Adipocyte (in vitro differentiated cells): ENCODE data around the gene PATJ.

ENCODE experiments used
- DNase-seq: peaks from one replicate; pipeline ENCODE4 v3.0.0-alpha.2; 2015; ENCODE audit warnings: low read depth
- H3K27me3 ChIP-seq: replicated peaks from 2 replicates; pipeline ENCODE4 v1.7.0; 2013; ENCODE audit warnings: mild to moderate bottlenecking, low read length, moderate library complexity; ENCODE audit not compliant: control insufficient read depth, insufficient read depth
- H3K36me3 ChIP-seq: 2 replicates; pipeline ENCODE4 v1.7.0; 2013; ENCODE audit warnings: low read length, mild to moderate bottlenecking, moderate library complexity; ENCODE audit not compliant: control insufficient read depth, insufficient read depth, severe bottlenecking
- H3K4me1 ChIP-seq: 2 replicates; pipeline ENCODE4 v1.7.0; 2013; ENCODE audit warnings: mild to moderate bottlenecking, low read length, moderate library complexity; ENCODE audit not compliant: control insufficient read depth, insufficient read depth
- H3K4me3 ChIP-seq: 2 replicates; pipeline ENCODE4 v1.7.0; 2013; ENCODE audit warnings: mild to moderate bottlenecking, low read length, moderate library complexity
- H3K9ac ChIP-seq: 2 replicates; pipeline ENCODE4 v1.7.0; 2013; ENCODE audit warnings: mild to moderate bottlenecking, low read length, moderate library complexity
- H3K9me3 ChIP-seq: 2 replicates; pipeline ENCODE4 v1.7.0; 2013; ENCODE audit warnings: mild to moderate bottlenecking, low read length, moderate library complexity; ENCODE audit not compliant: control insufficient read depth

The PATJ gene

GRCh38 chr1:61997123-61997522 lies 254.8 kb downstream of the PATJ start:
- no peaks in the 10 kb centered on the region for H3K9me3 ChIP-seq
- H3K4me3 ChIP-seq: no peak overlapping the region
- no peak for DNase-seq
- peaks cover 3% of the 10 kb centered on the region for H3K4me1 ChIP-seq
- H3K27me3 ChIP-seq: no peaks in the 10 kb centered on the region
- H3K36me3 ChIP-seq: no peaks in the 10 kb centered on the region
- no peak overlapping the region for H3K9ac ChIP-seq

- DNase-seq: no peak
- H3K4me3 ChIP-seq: no peak overlapping the region
- H3K9ac ChIP-seq: no peak overlapping the region
- no peaks in the 10 kb centered on the region for H3K27me3 ChIP-seq
- H3K9me3 ChIP-seq: no peaks in the 10 kb centered on the region
- no peaks in the 10 kb centered on the region for H3K4me1 ChIP-seq
- no peaks in the 10 kb centered on the region for H3K36me3 ChIP-seq
Observed at GRCh38 chr1:62003777-62004176, 261.5 kb downstream of the PATJ start.

GRCh38 chr1:62006690-62007089 lies 264.4 kb downstream of the PATJ start:
- H3K4me1 ChIP-seq: peaks cover 4% of the 10 kb centered on the region

GRCh38 chr1:62011006-62011405 lies 268.7 kb downstream of the PATJ start:
- Histone ChIP-seq H3K4me1 (peaks cover 7% of the 10 kb centered on the region), H3K27me3 (no peaks in the 10 kb centered on the region), H3K36me3 (no peaks in the 10 kb centered on the region), H3K9ac (no peak overlapping the region), H3K9me3 (no peaks in the 10 kb centered on the region), H3K4me3 (no peak overlapping the region)
- DNase-seq: no peak

More at GRCh38 chr1:62006690-62007089, 264.4 kb downstream of the PATJ start:
- Histone ChIP-seq H3K27me3 (no peaks in the 10 kb centered on the region), H3K9ac (no peak overlapping the region), H3K4me3 (no peak overlapping the region), H3K9me3 (no peaks in the 10 kb centered on the region), H3K36me3 (no peaks in the 10 kb centered on the region)
- no peak for DNase-seq

GRCh38 chr1:62012095-62012494 lies 269.8 kb downstream of the PATJ start:
- Histone ChIP-seq H3K4me3 (no peak overlapping the region), H3K27me3 (no peaks in the 10 kb centered on the region), H3K9me3 (no peaks in the 10 kb centered on the region), H3K9ac (no peak overlapping the region), H3K4me1 (peaks cover 7% of the 10 kb centered on the region), H3K36me3 (no peaks in the 10 kb centered on the region)
- DNase-seq: no peak

- Histone ChIP-seq H3K36me3 (no peaks in the 10 kb centered on the region), H3K9ac (no peak overlapping the region), H3K4me1 (peaks cover 7% of the 10 kb centered on the region), H3K27me3 (no peaks in the 10 kb centered on the region), H3K9me3 (no peaks in the 10 kb centered on the region), H3K4me3 (no peak overlapping the region)
- DNase-seq: no peak
Observed at GRCh38 chr1:62012836-62013235, 270.6 kb downstream of the PATJ start.

- Histone ChIP-seq H3K36me3 (no peaks in the 10 kb centered on the region), H3K4me1 (peaks cover 7% of the 10 kb centered on the region), H3K4me3 (no peak overlapping the region), H3K27me3 (no peaks in the 10 kb centered on the region), H3K9me3 (no peaks in the 10 kb centered on the region), H3K9ac (no peak overlapping the region)
- DNase-seq: no peak
Observed at GRCh38 chr1:62013264-62013663, 271.0 kb downstream of the PATJ start.

- no peaks in the 10 kb centered on the region for H3K27me3 ChIP-seq
- no peaks in the 10 kb centered on the region for H3K4me1 ChIP-seq
- H3K36me3 ChIP-seq: no peaks in the 10 kb centered on the region
- no peaks in the 10 kb centered on the region for H3K9me3 ChIP-seq
- no peak for DNase-seq
- no peak overlapping the region for H3K4me3 ChIP-seq
- H3K9ac ChIP-seq: no peak overlapping the region
Observed at GRCh38 chr1:62022382-62022983, 280.2 kb downstream of the PATJ start.

GRCh38 chr1:62024690-62025089 lies 282.4 kb downstream of the PATJ start:
- no peaks in the 10 kb centered on the region for H3K9me3 ChIP-seq
- DNase-seq: no peak
- H3K36me3 ChIP-seq: no peaks in the 10 kb centered on the region
- H3K4me3 ChIP-seq: no peak overlapping the region
- H3K9ac ChIP-seq: no peak overlapping the region
- no peaks in the 10 kb centered on the region for H3K4me1 ChIP-seq
- no peaks in the 10 kb centered on the region for H3K27me3 ChIP-seq

GRCh38 chr1:62025154-62025553 lies 282.9 kb downstream of the PATJ start:
- Histone ChIP-seq H3K4me3 (no peak overlapping the region), H3K9ac (no peak overlapping the region), H3K36me3 (no peaks in the 10 kb centered on the region), H3K27me3 (no peaks in the 10 kb centered on the region), H3K4me1 (no peaks in the 10 kb centered on the region), H3K9me3 (no peaks in the 10 kb centered on the region)
- DNase-seq: no peak

GRCh38 chr1:62025892-62026291 lies 283.6 kb downstream of the PATJ start:
- DNase-seq: no peak
- H3K9me3 ChIP-seq: no peaks in the 10 kb centered on the region
- H3K27me3 ChIP-seq: no peaks in the 10 kb centered on the region
- H3K9ac ChIP-seq: no peak overlapping the region
- H3K4me3 ChIP-seq: no peak overlapping the region
- no peaks in the 10 kb centered on the region for H3K36me3 ChIP-seq
- no peaks in the 10 kb centered on the region for H3K4me1 ChIP-seq

- no peak for DNase-seq
- Histone ChIP-seq H3K9me3 (no peaks in the 10 kb centered on the region), H3K27me3 (no peaks in the 10 kb centered on the region), H3K9ac (no peak overlapping the region), H3K4me1 (no peaks in the 10 kb centered on the region), H3K4me3 (no peak overlapping the region), H3K36me3 (no peaks in the 10 kb centered on the region)
Observed at GRCh38 chr1:62029704-62030103, 287.4 kb downstream of the PATJ start.
